Right atrium auricular region (tissue), 2 donors: ENCODE data around the gene SH2D5. TPM values are rescaled to one million over a fixed set of nuclear protein-coding genes. Genes with fewer than 3 reads are reported as not detected.

Source experiments
- DNase-seq: peaks from one replicate; pipeline ENCODE4 v3.0.0-alpha.2; 2019; ENCODE audit warnings: low spot score
- H3K27ac ChIP-seq, 2 donors: fragments of 200-600 bp; sonication (generic); 1 replicate in 1 of 2; 2 replicates in 1 of 2; pipeline ENCODE4 v1.5.1; 2016 to 2019
- H3K27me3 ChIP-seq, 2 donors: fragments of 200-600 bp; sonication (generic); one replicate each; pipeline versions ENCODE4 v1.5.1 to v1.6.0; 2017 to 2019
- H3K36me3 ChIP-seq: fragments of 200-600 bp; sonication (generic); one replicate; pipeline ENCODE4 v1.5.1; 2016
- H3K4me1 ChIP-seq, 2 donors: fragments of 200-600 bp; sonication (generic); one replicate each; pipeline versions ENCODE4 v1.5.1 to v1.6.0; 2017 to 2019
- H3K4me3 ChIP-seq, 2 donors: fragments of 200-600 bp; sonication (generic); 1 replicate in 1 of 2; 2 replicates in 1 of 2; pipeline ENCODE4 v1.5.1; 2017 to 2019; ENCODE audit warnings: mild to moderate bottlenecking in 1 of 2, moderate library complexity in 1 of 2
- H3K9me3 ChIP-seq, 2 donors: fragments of 200-600 bp; sonication (generic); one replicate each; pipeline ENCODE4 v1.5.1; 2019
- CTCF ChIP-seq, 2 donors: fragments of 200-600 bp; sonication (generic); IDR thresholded peaks; one replicate each; pipeline ENCODE4 v1.5.1; 2019; ENCODE audit warnings: antibody characterized with exemption in 2 of 2
- total RNA-seq, 2 donors: library from RNA; depleted of rRNA; stranded (reverse); fragments of >200 nt; gene quantifications; one replicate each; pipeline ENCODE4 v1.1.0, GENCODE V29; 2016

SH2D5 gene
- total RNA-seq, 2 donors from 2014 or later = 0.63 TPM; not detected in 1

- TF ChIP-seq CTCF (IDR thresholded peaks at IDR 0.05) = no peak
Measured at GRCh38 chr1:20726932-20727745, 5.4 kb downstream of the SH2D5 start.

GRCh38 chr1:20726118-20726911 lies 6.2 kb downstream of the SH2D5 start:
- no peaks in the 10 kb centered on the region for H3K9me3 ChIP-seq
- TF ChIP-seq CTCF (IDR thresholded peaks at IDR 0.05) = no peak
- H3K27ac ChIP-seq = no peak overlapping the region
- H3K4me3 ChIP-seq = no peak overlapping the region
- H3K36me3 ChIP-seq = no peaks in the 10 kb centered on the region
- H3K4me1 ChIP-seq = peaks cover 0 to 3% of the 10 kb centered on the region in 2 donors
- no peaks in the 10 kb centered on the region for H3K27me3 ChIP-seq
- DNase-seq = no peak

More at GRCh38 chr1:20726932-20727745, 5.4 kb downstream of the SH2D5 start:
- no peak overlapping the region for H3K27ac ChIP-seq
- H3K27me3 ChIP-seq = peaks cover 0 to 4% of the 10 kb centered on the region in 2 donors
- DNase-seq = no peak
- H3K4me1 ChIP-seq = peaks cover 0 to 8% of the 10 kb centered on the region in 2 donors
- no peak overlapping the region for H3K4me3 ChIP-seq
- H3K36me3 ChIP-seq = no peaks in the 10 kb centered on the region
- H3K9me3 ChIP-seq = no peaks in the 10 kb centered on the region

GRCh38 chr1:20725189-20726117 lies 7.0 kb downstream of the SH2D5 start:
- Histone ChIP-seq H3K9me3 (no peaks in the 10 kb centered on the region), H3K27ac (no peak overlapping the region), H3K4me1 (no peaks in the 10 kb centered on the region), H3K36me3 (no peaks in the 10 kb centered on the region), H3K4me3 (no peak overlapping the region), H3K27me3 (no peaks in the 10 kb centered on the region)
- no peak for TF ChIP-seq CTCF (IDR thresholded peaks at IDR 0.05)
- DNase-seq = no peak

- H3K4me1 ChIP-seq = no peaks in the 10 kb centered on the region
- no peak overlapping the region for H3K27ac ChIP-seq
- no peak overlapping the region for H3K4me3 ChIP-seq
- DNase-seq = no peak
- TF ChIP-seq CTCF (IDR thresholded peaks at IDR 0.05) = no peak
- no peaks in the 10 kb centered on the region for H3K9me3 ChIP-seq
- no peaks in the 10 kb centered on the region for H3K27me3 ChIP-seq
- H3K36me3 ChIP-seq = no peaks in the 10 kb centered on the region
Measured at GRCh38 chr1:20724364-20725188, 7.9 kb downstream of the SH2D5 start.
